ENCODE data around the gene BBX. TPM values are rescaled to one million over a fixed set of nuclear protein-coding genes. Genes with fewer than 3 reads are reported as not detected.

The BBX gene
- total RNA-seq, 4 donors from 2014 or later, result 33.0 to 46.3 (median 36.7) TPM

DNA sequence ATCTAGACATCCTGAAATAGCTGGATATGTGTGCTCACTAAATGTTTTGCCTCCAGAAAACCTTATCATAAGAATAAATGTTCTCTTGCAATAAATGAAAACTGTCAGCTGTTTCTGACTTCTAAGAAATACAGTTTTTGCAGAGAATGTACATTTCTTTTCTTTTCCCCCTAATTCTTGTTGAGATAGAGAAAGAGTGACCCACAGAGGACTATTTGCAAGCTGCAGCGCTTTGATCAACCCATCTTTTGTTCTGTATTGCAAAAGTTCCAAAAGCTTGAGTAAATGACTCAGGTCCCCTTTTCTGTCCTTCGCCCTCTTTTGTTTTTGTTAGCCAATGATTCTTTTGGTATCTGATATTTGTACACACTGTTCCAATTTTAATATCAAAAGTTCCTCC, 141.9 kb downstream of the BBX start:
- H3K27ac ChIP-seq, result no peak overlapping the region
- peaks cover 0 to 5% (median 0%) of the 10 kb centered on the region in 4 donors for H3K4me1 ChIP-seq
- no peaks in the 10 kb centered on the region for H3K9me3 ChIP-seq
- no peaks in the 10 kb centered on the region for H3K27me3 ChIP-seq
- H3K4me3 ChIP-seq, result no peak overlapping the region
- no peak for DNase-seq
- no peaks in the 10 kb centered on the region for H3K36me3 ChIP-seq
- no peak for TF ChIP-seq POLR2A (IDR thresholded peaks at IDR 0.05)
- TF ChIP-seq, protein P1, sequence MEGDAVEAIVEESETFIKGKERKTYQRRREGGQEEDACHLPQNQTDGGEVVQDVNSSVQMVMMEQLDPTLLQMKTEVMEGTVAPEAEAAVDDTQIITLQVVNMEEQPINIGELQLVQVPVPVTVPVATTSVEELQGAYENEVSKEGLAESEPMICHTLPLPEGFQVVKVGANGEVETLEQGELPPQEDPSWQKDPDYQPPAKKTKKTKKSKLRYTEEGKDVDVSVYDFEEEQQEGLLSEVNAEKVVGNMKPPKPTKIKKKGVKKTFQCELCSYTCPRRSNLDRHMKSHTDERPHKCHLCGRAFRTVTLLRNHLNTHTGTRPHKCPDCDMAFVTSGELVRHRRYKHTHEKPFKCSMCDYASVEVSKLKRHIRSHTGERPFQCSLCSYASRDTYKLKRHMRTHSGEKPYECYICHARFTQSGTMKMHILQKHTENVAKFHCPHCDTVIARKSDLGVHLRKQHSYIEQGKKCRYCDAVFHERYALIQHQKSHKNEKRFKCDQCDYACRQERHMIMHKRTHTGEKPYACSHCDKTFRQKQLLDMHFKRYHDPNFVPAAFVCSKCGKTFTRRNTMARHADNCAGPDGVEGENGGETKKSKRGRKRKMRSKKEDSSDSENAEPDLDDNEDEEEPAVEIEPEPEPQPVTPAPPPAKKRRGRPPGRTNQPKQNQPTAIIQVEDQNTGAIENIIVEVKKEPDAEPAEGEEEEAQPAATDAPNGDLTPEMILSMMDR (IDR thresholded peaks at IDR 0.05), result no peak

DNA sequence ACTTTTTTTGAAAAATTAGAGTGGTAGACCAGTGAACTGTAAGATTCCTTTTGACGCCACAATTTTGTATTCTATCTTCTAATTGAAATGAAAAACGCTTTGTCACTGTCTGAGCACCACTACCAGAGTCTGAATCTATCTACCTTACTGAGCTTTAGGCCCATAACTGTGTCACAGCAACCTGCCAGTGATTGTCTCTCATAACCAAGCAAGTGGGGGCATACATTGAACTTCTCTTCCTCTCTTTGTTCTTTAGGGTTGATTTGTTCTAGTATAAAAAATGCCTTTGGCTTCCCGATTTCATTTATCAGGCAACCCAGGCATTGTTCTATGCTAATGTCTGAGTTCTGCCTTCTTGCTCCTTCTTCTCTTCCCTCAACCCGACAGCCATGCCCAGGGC, 142.6 kb downstream of the BBX start:
- no peak for TF ChIP-seq POLR2A (IDR thresholded peaks at IDR 0.05)
- TF ChIP-seq, protein P1 (IDR thresholded peaks at IDR 0.05), result no peak
- Histone ChIP-seq H3K27me3 (no peaks in the 10 kb centered on the region), H3K4me3 (no peak overlapping the region), H3K4me1 (peaks cover 0 to 5% (median 0%) of the 10 kb centered on the region in 4 donors), H3K36me3 (no peaks in the 10 kb centered on the region), H3K9me3 (no peaks in the 10 kb centered on the region), H3K27ac (no peak overlapping the region)
- DNase-seq, result no peak

DNA sequence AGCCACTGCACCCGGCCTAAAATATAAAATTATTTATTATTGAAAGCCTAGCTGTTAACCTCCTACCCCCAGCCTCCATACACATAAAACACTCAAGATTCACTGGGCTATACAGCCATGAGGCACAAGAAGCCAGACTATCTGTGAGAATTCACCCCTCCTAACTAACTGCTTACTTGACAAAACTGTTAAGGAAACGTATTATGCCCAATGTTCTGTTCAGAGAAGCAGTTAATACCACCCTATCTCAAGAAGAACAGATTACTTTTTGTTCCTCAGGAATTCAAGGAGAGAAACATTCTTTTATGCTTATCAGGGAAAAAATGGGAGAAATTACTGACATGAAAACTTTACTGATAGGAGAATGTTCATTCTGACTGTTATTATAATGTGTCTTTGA, 144.1 kb downstream of the BBX start:
- Histone ChIP-seq H3K36me3 (no peaks in the 10 kb centered on the region), H3K27me3 (no peaks in the 10 kb centered on the region), H3K9me3 (no peaks in the 10 kb centered on the region), H3K27ac (no peak overlapping the region), H3K4me3 (no peak overlapping the region), H3K4me1 (no peaks in the 10 kb centered on the region)
- no peak for TF ChIP-seq POLR2A (IDR thresholded peaks at IDR 0.05)
- TF ChIP-seq, protein P1 (IDR thresholded peaks at IDR 0.05), result no peak
- DNase-seq, result no peak

DNA sequence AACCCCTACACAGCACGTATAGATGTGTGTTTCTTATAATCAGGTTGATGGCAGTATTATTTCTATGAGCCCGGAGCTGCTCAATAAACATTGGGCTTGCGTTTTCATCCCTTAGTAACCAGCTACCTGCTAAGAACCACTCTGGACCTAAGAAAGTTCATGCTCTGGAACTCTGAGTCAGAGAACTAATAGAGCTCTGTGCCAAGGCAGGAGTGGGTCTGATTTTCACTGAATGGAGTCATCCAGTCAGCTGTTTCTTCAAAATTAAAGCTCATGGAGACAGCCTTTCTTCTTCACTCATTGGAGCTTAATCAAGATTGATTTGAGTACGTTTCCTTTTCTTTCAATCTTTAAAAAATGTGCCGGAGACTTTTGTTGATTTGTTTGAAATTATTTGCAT, 145.7 kb downstream of the BBX start:
- H3K27ac ChIP-seq, result no peak overlapping the region
- DNase-seq, result no peak
- no peaks in the 10 kb centered on the region for H3K27me3 ChIP-seq
- no peaks in the 10 kb centered on the region for H3K4me1 ChIP-seq
- H3K36me3 ChIP-seq, result no peaks in the 10 kb centered on the region
- no peaks in the 10 kb centered on the region for H3K9me3 ChIP-seq
- H3K4me3 ChIP-seq, result no peak overlapping the region
- TF ChIP-seq, protein P1 (IDR thresholded peaks at IDR 0.05), result no peak
- no peak for TF ChIP-seq POLR2A (IDR thresholded peaks at IDR 0.05)

DNA sequence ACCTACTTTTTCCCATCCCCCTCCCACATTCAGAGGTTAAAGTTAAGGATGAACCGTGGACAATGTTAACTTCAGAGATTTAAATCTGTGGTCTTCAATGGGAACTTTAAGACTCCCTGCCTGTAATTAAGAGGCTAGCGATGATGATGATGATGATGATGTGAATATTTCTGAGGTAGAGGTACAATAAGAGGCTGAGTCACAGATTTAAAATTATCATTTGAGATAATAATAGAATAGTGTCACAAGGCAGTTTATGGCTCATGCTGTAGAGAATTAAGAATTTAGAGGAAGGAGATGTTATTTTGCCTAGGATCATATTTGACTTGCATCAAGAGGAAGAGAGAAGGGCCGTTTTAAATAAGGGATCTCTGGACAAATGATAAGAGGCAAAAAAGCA, 146.2 kb downstream of the BBX start:
- TF ChIP-seq, protein P1 (IDR thresholded peaks at IDR 0.05), result no peak
- no peak for TF ChIP-seq POLR2A (IDR thresholded peaks at IDR 0.05)
- H3K4me1 ChIP-seq, result no peaks in the 10 kb centered on the region
- no peak overlapping the region for H3K4me3 ChIP-seq
- H3K27ac ChIP-seq, result no peak overlapping the region
- DNase-seq, result no peak
- H3K9me3 ChIP-seq, result no peaks in the 10 kb centered on the region
- H3K27me3 ChIP-seq, result no peaks in the 10 kb centered on the region
- no peaks in the 10 kb centered on the region for H3K36me3 ChIP-seq

DNA sequence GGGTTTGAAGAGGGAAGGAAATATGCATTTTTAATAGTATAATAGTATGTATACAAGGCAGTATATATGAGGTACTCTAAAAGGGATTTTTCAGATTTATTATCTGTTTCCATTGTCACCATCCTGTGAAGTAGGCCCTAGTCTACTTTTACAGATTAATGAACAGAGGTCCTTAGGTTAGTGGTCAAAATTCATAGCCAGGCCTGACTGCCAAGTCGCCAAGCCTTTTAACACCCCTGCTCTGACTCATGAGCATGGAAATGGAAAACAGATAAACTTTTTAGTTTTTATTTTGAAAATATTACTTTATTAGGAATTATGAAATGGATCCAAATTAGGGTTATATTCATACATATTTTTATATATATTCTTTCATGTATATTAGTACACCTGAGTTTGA, 146.9 kb downstream of the BBX start:
- H3K4me3 ChIP-seq, result no peak overlapping the region
- TF ChIP-seq, protein P1 (IDR thresholded peaks at IDR 0.05), result no peak
- no peak for TF ChIP-seq POLR2A (IDR thresholded peaks at IDR 0.05)
- no peaks in the 10 kb centered on the region for H3K4me1 ChIP-seq

More for the DNA sequence above, 146.9 kb downstream of the BBX start:
- no peaks in the 10 kb centered on the region for H3K9me3 ChIP-seq
- no peak overlapping the region for H3K27ac ChIP-seq
- H3K27me3 ChIP-seq, result no peaks in the 10 kb centered on the region
- DNase-seq, result no peak
- H3K36me3 ChIP-seq, result no peaks in the 10 kb centered on the region
